HCT116 (cell line): ENCODE measurements around the gene GXYLT2.

Source experiments
- CEBPB ChIP-seq: IDR thresholded peaks from 2 replicates; pipeline ENCODE4 v1.6.1; 2012; ENCODE audit warnings: low read depth
- CTCF ChIP-seq, 3 experiments: fragments of 200-600 bp in 1 of 3; sonication (generic) in 1 of 3; IDR thresholded peaks in 2 of 3; conservative IDR thresholded peaks in 1 of 3; 2 replicates each; pipeline ENCODE4 v1.5.1; 2012 to 2017; ENCODE audit warnings: low read depth in 2 of 3, low read length in 2 of 3, antibody characterized with exemption in 1 of 3, borderline replicate concordance in 1 of 3, control low read depth in 1 of 3, mild to moderate bottlenecking in 1 of 3, mixed read lengths in 1 of 3, mixed run types in 1 of 3, moderate library complexity in 1 of 3; ENCODE audit not compliant: insufficient read depth in 1 of 3
- EGR1 ChIP-seq: IDR thresholded peaks from 2 replicates; pipeline ENCODE4 v1.6.1; 2012; ENCODE audit warnings: low read depth
- EZH2 ChIP-seq: fragments of 200-600 bp; sonication (generic); IDR thresholded peaks from 2 replicates; pipeline ENCODE4 v1.6.1; 2017; ENCODE audit warnings: antibody characterized with exemption, mixed run types
- MAX ChIP-seq: IDR thresholded peaks from 2 replicates; pipeline ENCODE4 v1.6.1; 2012
- POLR2A ChIP-seq: IDR thresholded peaks from 2 replicates; pipeline ENCODE4 v1.7.0; 2011; ENCODE audit warnings: borderline replicate concordance; ENCODE audit not compliant: insufficient read depth, insufficient read length; ENCODE audit errors: extremely low read depth
- POLR2AphosphoS5 ChIP-seq: IDR thresholded peaks from 2 replicates; pipeline ENCODE4 v1.6.1; 2011; ENCODE audit warnings: mild to moderate bottlenecking, low read depth, low read length, moderate library complexity
- REST ChIP-seq: IDR thresholded peaks from 2 replicates; pipeline ENCODE4 v1.6.1; 2012; ENCODE audit warnings: low read depth
- SP1 ChIP-seq: IDR thresholded peaks from 2 replicates; pipeline ENCODE4 v1.6.1; 2012; ENCODE audit warnings: low read depth
- YY1 ChIP-seq: IDR thresholded peaks from 2 replicates; pipeline ENCODE4 v1.6.1; 2011; ENCODE audit warnings: low read length, low read depth, moderate library complexity, mild to moderate bottlenecking; ENCODE audit not compliant: insufficient replicate concordance; ENCODE audit errors: extremely low read depth
- ZFX ChIP-seq: fragments of 450-650 bp; IDR thresholded peaks from 2 replicates; pipeline ENCODE4 v1.6.1; 2017

GRCh38 chr3:72999951-73000350 lies 112.1 kb downstream of the GXYLT2 start:
- TF ChIP-seq REST: no peak
- TF ChIP-seq CTCF (IDR thresholded peaks at IDR 0.05 in 2 of 3, conservative IDR thresholded peaks at IDR 0.05 in 1 of 3; ENCODE audit: borderline replicate concordance in 1 of 3, insufficient read depth in 1 of 3, low read depth in 2 of 3, low read length in 2 of 3): no peak
- TF ChIP-seq MAX: no peak
- TF ChIP-seq EZH2: no peak
- TF ChIP-seq POLR2AphosphoS5: no peak
- TF ChIP-seq ZFX: no peak
- no peak for TF ChIP-seq SP1
- no peak for TF ChIP-seq CEBPB
- TF ChIP-seq POLR2A: no peak
- no peak for TF ChIP-seq EGR1
- no peak for TF ChIP-seq YY1
